G401.6 (cell line): Measurements from ENCODE around the gene CT45A5.
"Not testable (repeated sequence)": the region's sequence is repeated elsewhere in the genome, so short reads cannot be mapped to it uniquely, and the experiment has no call there.

Source experiments
- FAIRE-seq: peaks from 2 replicates; lab custom pipeline; 2012; peaks lifted over from hg19 to GRCh38; lab: Jason Lieb, UNC

Gene CT45A5, protein sequence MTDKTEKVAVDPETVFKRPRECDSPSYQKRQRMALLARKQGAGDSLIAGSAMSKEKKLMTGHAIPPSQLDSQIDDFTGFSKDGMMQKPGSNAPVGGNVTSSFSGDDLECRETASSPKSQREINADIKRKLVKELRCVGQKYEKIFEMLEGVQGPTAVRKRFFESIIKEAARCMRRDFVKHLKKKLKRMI

GRCh38 chrX:135785403-135785802 is at the start of gene CT45A5:
Gene CT45A5, minus strand, starts transcription at chrX:135785503. Its CDS starts 3,774 bp downstream, at chrX:135781729.
- not testable (repeated sequence) for FAIRE-seq

DNA sequence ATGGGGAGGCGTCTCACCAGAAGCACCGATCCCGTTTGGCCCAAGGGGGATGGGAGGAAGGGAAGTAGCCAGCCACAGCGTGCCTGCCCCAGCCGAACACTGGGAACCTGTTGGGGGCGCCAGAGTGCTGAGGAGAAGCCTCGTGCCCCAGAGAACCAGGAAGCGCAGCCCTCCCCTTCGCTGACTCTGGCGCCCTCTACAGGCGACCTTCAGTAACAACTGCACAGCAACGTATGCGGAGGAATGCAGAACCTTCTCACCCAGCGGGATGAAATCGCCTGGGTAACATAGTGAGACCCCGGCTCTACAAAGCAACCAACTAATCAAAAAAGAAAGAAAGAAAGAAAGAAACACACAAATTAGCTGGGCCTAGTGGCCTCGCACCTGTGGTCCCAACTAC is 34.6 kb upstream of the CT45A5 start, which contains the start of gene CT45A2:
TSS of gene CT45A2 (minus strand) at position 101 of the 400 bp plus-strand sequence. CDS start 3,747 bp downstream, outside the sequence.
- FAIRE-seq = not testable (repeated sequence)

- not testable (repeated sequence) for FAIRE-seq
Observed at GRCh38 chrX:135802687-135803086, 17.4 kb upstream of the CT45A5 start, which contains the start of gene CT45A6. Gene CT45A6, minus strand, starts transcription at chrX:135802787. Its CDS starts 3,794 bp downstream, at chrX:135798993.

DNA sequence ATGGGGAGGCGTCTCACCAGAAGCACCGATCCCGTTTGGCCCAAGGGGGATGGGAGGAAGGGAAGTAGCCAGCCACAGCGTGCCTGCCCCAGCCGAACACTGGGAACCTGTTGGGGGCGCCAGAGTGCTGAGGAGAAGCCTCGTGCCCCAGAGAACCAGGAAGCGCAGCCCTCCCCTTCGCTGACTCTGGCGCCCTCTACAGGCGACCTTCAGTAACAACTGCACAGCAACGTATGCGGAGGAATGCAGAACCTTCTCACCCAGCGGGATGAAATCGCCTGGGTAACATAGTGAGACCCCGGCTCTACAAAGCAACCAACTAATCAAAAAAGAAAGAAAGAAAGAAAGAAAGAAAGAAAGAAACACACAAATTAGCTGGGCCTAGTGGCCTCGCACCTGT is 17.2 kb downstream of the CT45A5 start, which contains the start of gene CT45A3:
TSS of gene CT45A3 (minus strand) at position 101 of the 400 bp plus-strand sequence. CDS start 3,747 bp downstream, outside the sequence.
- not testable (repeated sequence) for FAIRE-seq

DNA sequence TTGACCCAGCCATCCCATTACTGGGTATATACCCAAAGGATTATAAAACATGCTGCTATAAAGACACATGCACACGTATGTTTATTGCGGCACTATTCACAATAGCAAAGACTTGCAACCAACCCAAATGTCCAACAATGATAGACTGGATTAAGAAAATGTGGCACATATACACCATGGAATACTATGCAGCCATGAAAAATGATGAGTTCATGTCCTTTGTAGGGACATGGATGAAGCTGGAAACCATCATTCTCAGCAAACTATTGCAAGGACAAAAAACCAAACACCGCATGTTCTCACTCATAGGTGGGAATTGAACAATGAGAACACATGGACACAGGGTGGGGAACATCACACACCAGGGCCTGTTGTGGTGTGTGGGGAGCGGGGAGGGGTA is 40.6 kb downstream of the CT45A5 start:
- FAIRE-seq = not testable (repeated sequence)

DNA sequence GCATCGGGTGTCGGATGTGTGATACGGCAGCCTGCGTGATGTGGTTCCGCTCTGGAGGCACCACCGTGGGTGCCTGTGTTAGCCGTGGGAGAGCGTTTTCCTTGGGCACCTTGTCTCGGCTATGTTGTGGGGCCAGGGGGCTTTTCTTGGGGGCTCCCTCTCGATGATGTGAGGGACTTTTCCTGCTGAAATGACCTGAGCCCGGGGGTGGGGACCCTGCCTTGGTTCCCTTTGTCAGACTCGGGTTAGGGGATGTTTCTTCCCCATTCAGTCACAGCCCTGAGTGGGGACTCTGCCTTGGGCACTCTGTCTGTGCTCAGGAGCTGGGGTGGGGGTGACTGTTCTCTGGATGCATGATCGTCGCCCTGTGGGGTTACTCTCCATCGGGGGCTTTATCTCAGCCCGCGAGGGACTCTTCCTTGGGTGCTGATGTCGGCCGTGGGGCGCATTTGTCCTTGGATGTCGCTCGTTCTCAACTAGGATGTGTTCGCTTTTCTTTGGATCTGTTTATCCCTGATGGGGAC is 44.0 kb downstream of the CT45A5 start:
- no peak for FAIRE-seq

DNA sequence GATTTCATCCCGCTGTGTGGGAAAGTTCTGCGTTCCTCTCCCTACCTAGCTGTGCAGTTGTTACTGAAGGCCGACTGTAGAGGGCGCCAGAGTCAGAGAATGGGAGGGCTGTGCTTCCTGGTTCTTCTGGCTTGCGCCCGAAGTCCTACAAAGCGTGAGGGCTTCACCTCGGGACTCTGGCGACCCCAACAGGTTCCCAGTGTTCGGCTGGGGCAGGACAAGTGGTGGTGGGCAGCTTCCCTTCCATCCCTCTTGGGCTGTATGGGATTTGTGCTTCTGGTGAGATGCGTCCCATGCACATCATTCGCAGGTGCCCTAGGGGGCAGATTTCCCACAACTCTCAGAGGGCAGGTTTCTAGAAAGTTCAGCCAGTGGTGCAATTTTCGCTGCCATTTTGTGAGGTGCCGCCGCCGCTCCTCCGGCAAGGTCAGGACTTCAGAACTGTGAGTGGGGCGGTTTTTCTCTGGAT is 44.6 kb downstream of the CT45A5 start:
- peak; percentile 49 for FAIRE-seq

- peak; percentile 39 for FAIRE-seq
Observed at GRCh38 chrX:135737366-135738071, 47.8 kb downstream of the CT45A5 start.

- FAIRE-seq = not testable (repeated sequence)
Observed at GRCh38 chrX:135734666-135735065, 50.6 kb downstream of the CT45A5 start.
